ENCODE results near the gene FAM114A1. TPM values are rescaled to one million over a fixed set of nuclear protein-coding genes. Genes with fewer than 3 reads are reported as not detected.

FAM114A1 gene
- total and polyA plus RNA-seq, 2 experiments from 2014 or later = 13.0 to 14.5 TPM

GRCh38 chr4:38856046-38856445 is 11.6 kb upstream of the FAM114A1 start:
- ATAC-seq (no peak), DNase-seq (ENCODE audit: low spot score) (no peak)
- TF ChIP-seq JUNB (IDR thresholded peaks at IDR 0.05; ENCODE audit: unreplicated experiment) (no peak), EZH2phosphoT487 (IDR thresholded peaks at IDR 0.05; ENCODE audit: unreplicated experiment) (no peak), ZNF462 (CRISPR knock-in tag; IDR thresholded peaks at IDR 0.05) (no peak), ZNF114 (CRISPR knock-in tag; IDR thresholded peaks at IDR 0.05) (no peak)
- Histone ChIP-seq H3K27me3 (ENCODE audit: insufficient read depth) (no peaks in the 10 kb centered on the region), H3K9me2 (ENCODE audit: insufficient read depth) (no peaks in the 10 kb centered on the region), H3K79me2 (replicated peaks; ENCODE audit: insufficient read depth) (no peaks in the 10 kb centered on the region), H3K4me2 (no peak overlapping the region), H4K20me1 (replicated peaks; ENCODE audit: insufficient read depth) (no peaks in the 10 kb centered on the region), H3K4me3 (no peak overlapping the region), H2AFZ (no peak overlapping the region), H3K4me1 (ENCODE audit: insufficient read depth) (0 out of 2 replicates have a peak, but pooled peaks cover 4% of the 10 kb centered on the region), H3K27ac (ENCODE audit: low read depth) (no peak overlapping the region), H3K36me3 (ENCODE audit: insufficient read depth) (no peaks in the 10 kb centered on the region), H3F3A (replicated peaks; ENCODE audit: low read depth) (no peaks in the 10 kb centered on the region)
- Mint-ChIP-seq H3K4me1 (peaks cover 17% of the 10 kb centered on the region), H3K27me3 (ENCODE audit: insufficient read depth, low read depth, poor library complexity) (peaks cover 5% of the 10 kb centered on the region), H3K4me3 (no peak overlapping the region), H3K36me3 (ENCODE audit: low read depth) (no peaks in the 10 kb centered on the region), H3K27ac (no peak overlapping the region), H3K9me3 (peaks cover 6% of the 10 kb centered on the region; the same call in 1 of the 3 replicates)

- peak within 1 kb of the TSS; percentile 91 for H3K27ac Mint-ChIP-seq
- H3K4me2 ChIP-seq = no peak within 1 kb of the TSS
- TF ChIP-seq ZNF114 (CRISPR knock-in tag; IDR thresholded peaks at IDR 0.05) = no peak
- TF ChIP-seq CTCF (conservative IDR thresholded peaks at IDR 0.05; ENCODE audit: low read depth in 2 of 2) = peak; percentile 64 to 84
- TF ChIP-seq JUNB (IDR thresholded peaks at IDR 0.05; ENCODE audit: unreplicated experiment) = no peak
These were observed 10.9 kb upstream of the FAM114A1 start, which contains the start of gene TLR6 for GRCh38 chr4:38856524-38857337. Gene TLR6, minus strand, starts transcription at chr4:38856817. Its CDS starts 27,344 bp downstream, at chr4:38829473.

More at GRCh38 chr4:38856524-38857337, 10.9 kb upstream of the FAM114A1 start, which contains the start of gene TLR6:
- Histone ChIP-seq H2AFZ (peak within 1 kb of the TSS; percentile 76; the same call in 1 of the 2 replicates), H3K27me3 (ENCODE audit: insufficient read depth) (no peaks in the 10 kb centered on the region), H3K27ac (ENCODE audit: low read depth) (no peak within 1 kb of the TSS; the same call in 1 of the 2 replicates), H3K4me3 (no peak within 1 kb of the TSS), H3F3A (replicated peaks; ENCODE audit: low read depth) (no peaks in the 10 kb centered on the region), H3K79me2 (replicated peaks; ENCODE audit: insufficient read depth) (no peaks in the 10 kb centered on the region), H4K20me1 (replicated peaks; ENCODE audit: insufficient read depth) (no peaks in the 10 kb centered on the region), H3K4me1 (ENCODE audit: insufficient read depth) (0 out of 2 replicates have a peak, but pooled peaks cover 4% of the 10 kb centered on the region), H3K9me2 (ENCODE audit: insufficient read depth) (no peaks in the 10 kb centered on the region), H3K36me3 (ENCODE audit: insufficient read depth) (no peaks in the 10 kb centered on the region)
- Mint-ChIP-seq H3K4me1 (peaks cover 17% of the 10 kb centered on the region), H3K36me3 (ENCODE audit: low read depth) (no peaks in the 10 kb centered on the region), H3K4me3 (no peak within 1 kb of the TSS), H3K27me3 (ENCODE audit: insufficient read depth, low read depth, poor library complexity) (peaks cover 8% of the 10 kb centered on the region), H3K9me3 (peaks cover 4% of the 10 kb centered on the region; the same call in 1 of the 3 replicates)
- peak; percentile 88 for DNase-seq (ENCODE audit: low spot score)
- ATAC-seq = peak; percentile 53

Data from GM23338 (cell line).